GM23338 (cell line): ENCODE measurements around the gene NUDT21. TPM values are rescaled to one million over a fixed set of nuclear protein-coding genes. Genes with fewer than 3 reads are reported as not detected.

Source experiments
- ATAC-seq: fragments of 200-7000 bp; cut with Tn5 transposase; 3 replicates; pipeline ENCODE4 v1.9.1; 2020
- DNase-seq: peaks from one replicate; pipeline ENCODE4 v3.0.0-alpha.2; 2015; ENCODE audit warnings: low spot score
- H2AFZ ChIP-seq: fragments of 200-600 bp; sonication (generic); 2 replicates; pipeline ENCODE4 v1.8.0; 2016; ENCODE audit warnings: antibody characterized with exemption, mild to moderate bottlenecking, moderate library complexity
- H3F3A ChIP-seq: fragments of 200-600 bp; sonication (generic); replicated peaks from 2 replicates; pipeline ENCODE4 v1.8.0; 2017; ENCODE audit warnings: antibody characterized with exemption, mixed run types, low read depth
- H3K27ac ChIP-seq: fragments of 200-600 bp; sonication (generic); 2 replicates; pipeline ENCODE4 v1.6.1; 2016; ENCODE audit warnings: low read depth
- H3K27me3 ChIP-seq: fragments of 200-600 bp; sonication (generic); 2 replicates; pipeline ENCODE4 v1.8.0; 2016; ENCODE audit warnings: mild to moderate bottlenecking, mixed run types, moderate library complexity; ENCODE audit not compliant: insufficient read depth
- H3K36me3 ChIP-seq: fragments of 200-600 bp; sonication (generic); 2 replicates; pipeline ENCODE4 v1.8.0; 2016; ENCODE audit warnings: mild to moderate bottlenecking; ENCODE audit not compliant: insufficient read depth
- H3K4me1 ChIP-seq: fragments of 200-600 bp; sonication (generic); 2 replicates; pipeline ENCODE4 v1.8.0; 2016; ENCODE audit warnings: mild to moderate bottlenecking, moderate library complexity; ENCODE audit not compliant: insufficient read depth
- H3K4me2 ChIP-seq: fragments of 200-600 bp; sonication (generic); 2 replicates; pipeline ENCODE4 v1.7.1; 2017; ENCODE audit warnings: mixed run types
- H3K4me3 ChIP-seq: fragments of 200-600 bp; sonication (generic); 2 replicates; pipeline ENCODE4 v1.6.1; 2016; ENCODE audit warnings: mixed run types
- H3K79me2 ChIP-seq: fragments of 200-600 bp; sonication (generic); replicated peaks from 2 replicates; pipeline ENCODE4 v1.8.0; 2017; ENCODE audit warnings: mild to moderate bottlenecking; ENCODE audit not compliant: insufficient read depth
- H3K9me2 ChIP-seq: fragments of 200-600 bp; sonication (generic); 2 replicates; pipeline ENCODE4 v1.8.0; 2017; ENCODE audit not compliant: insufficient read depth
- H4K20me1 ChIP-seq: fragments of 200-600 bp; sonication (generic); replicated peaks from 2 replicates; pipeline ENCODE4 v1.8.0; 2017; ENCODE audit warnings: mild to moderate bottlenecking; ENCODE audit not compliant: insufficient read depth
- H3K27ac Mint-ChIP-seq: 2 replicates; pipeline ENCODE4 v1.8.0; 2020; ENCODE audit warnings: inconsistent platforms, mild to moderate bottlenecking, moderate library complexity, mixed read lengths
- H3K27me3 Mint-ChIP-seq: 3 replicates; pipeline ENCODE4 v1.8.0; 2022; ENCODE audit warnings: low read depth, mild to moderate bottlenecking, moderate library complexity, mixed read lengths, inconsistent platforms; ENCODE audit not compliant: insufficient read depth, poor library complexity
- H3K36me3 Mint-ChIP-seq: 3 replicates; pipeline ENCODE4 v1.8.0; 2021; ENCODE audit warnings: low read depth, mild to moderate bottlenecking, inconsistent platforms, moderate library complexity, mixed read lengths
- H3K4me1 Mint-ChIP-seq: 3 replicates; pipeline ENCODE4 v1.8.0; 2020; ENCODE audit warnings: mild to moderate bottlenecking, inconsistent platforms, mixed read lengths
- H3K4me3 Mint-ChIP-seq: 3 replicates; pipeline ENCODE4 v1.8.0; 2021; ENCODE audit warnings: moderate library complexity, mild to moderate bottlenecking, inconsistent platforms, mixed read lengths
- H3K9me3 Mint-ChIP-seq: 3 replicates; pipeline ENCODE4 v1.8.0; 2020; ENCODE audit warnings: moderate library complexity, mild to moderate bottlenecking, inconsistent platforms, mixed read lengths
- CREB1 ChIP-seq: fragments of 250-450 bp; sonication (Bioruptor Pico); IDR thresholded peaks from 2 replicates; pipeline ENCODE4 v1.5.0; 2020; ENCODE audit warnings: low read depth, mild to moderate bottlenecking, moderate library complexity
- EZH2 ChIP-seq: fragments of 200-600 bp; sonication (generic); IDR thresholded peaks from one replicate; pipeline ENCODE4 v1.8.0; 2017; ENCODE audit warnings: antibody characterized with exemption, mild to moderate bottlenecking, low read depth; ENCODE audit not compliant: unreplicated experiment
- NANOG ChIP-seq: IDR thresholded peaks from 2 replicates; pipeline ENCODE4 v1.6.1; 2016; ENCODE audit warnings: antibody characterized with exemption, borderline replicate concordance
- POLR2AphosphoS5 ChIP-seq: IDR thresholded peaks from 2 replicates; pipeline ENCODE4 v1.6.1; 2016; ENCODE audit warnings: antibody characterized with exemption, low read depth
- STAT1 ChIP-seq: IDR thresholded peaks from one replicate; pipeline ENCODE4 v1.6.1; 2016; ENCODE audit warnings: antibody characterized with exemption; ENCODE audit not compliant: unreplicated experiment
- ZNF114 ChIP-seq: fragments of 250-450 bp; sonication (Bioruptor Pico); IDR thresholded peaks from 2 replicates; pipeline ENCODE4 v1.5.0; 2020; ENCODE audit warnings: mild to moderate bottlenecking, moderate library complexity
- polyA plus RNA-seq: library from polyadenylated mRNA; unstranded; fragments of >200 nt; fragmentation: Nextera tagmentation; extraction: Ambion mirVana; gene quantifications from 2 replicates; pipeline ENCODE4 v1.2.1, GENCODE V29; 2016
- total RNA-seq: library from RNA; depleted of rRNA; stranded (reverse); fragments of >200 nt; shearing (Covaris generic); gene quantifications from 2 replicates; pipeline ENCODE4 v1.2.3, GENCODE V29; 2014
- TF ChIP-seq, protein P1 (sequence below): IDR thresholded peaks from 2 replicates; pipeline ENCODE4 v1.6.1; 2016; ENCODE audit warnings: antibody characterized with exemption
- TF ChIP-seq, protein P2 (sequence below): IDR thresholded peaks from one replicate; pipeline ENCODE4 v1.6.1; 2018; ENCODE audit warnings: antibody characterized with exemption; ENCODE audit not compliant: unreplicated experiment
- TF ChIP-seq, protein P3 (sequence below): fragments of 250-450 bp; sonication (Bioruptor Pico); IDR thresholded peaks from 2 replicates; pipeline ENCODE4 v1.5.0; 2020; ENCODE audit warnings: mild to moderate bottlenecking, moderate library complexity

NUDT21 gene
- total and polyA plus RNA-seq, 2 experiments from 2014 or later, result 83.4 to 132 TPM

DNA sequence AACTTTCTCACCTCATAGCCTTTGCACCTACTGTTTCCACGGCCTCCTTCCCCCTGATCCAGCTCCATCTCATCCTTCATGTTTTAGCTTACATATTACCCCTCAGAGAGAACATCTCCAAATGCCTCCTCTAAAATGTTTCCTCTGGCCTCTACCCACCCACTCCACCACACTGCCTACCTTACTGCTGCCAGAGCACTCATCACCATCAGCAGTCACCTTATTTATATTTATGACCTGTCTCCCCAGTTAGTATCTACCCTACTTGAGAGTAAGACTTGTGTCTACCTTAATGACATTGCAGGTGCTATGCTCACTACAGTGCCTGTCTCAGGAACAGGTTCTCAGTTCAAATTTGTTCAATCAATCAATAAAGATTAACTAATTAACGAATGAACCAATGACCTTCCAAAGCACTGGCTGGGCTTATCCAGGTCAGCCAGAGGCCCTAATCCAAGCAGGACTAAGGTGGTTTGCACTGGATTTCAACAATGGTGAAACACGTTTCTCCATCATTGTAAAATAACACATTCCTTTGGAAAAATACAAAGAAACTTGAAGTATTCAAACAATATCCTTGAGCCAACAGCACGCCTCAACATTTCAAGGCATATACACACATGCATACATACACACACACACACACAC lies 66.9 kb downstream of the NUDT21 start:
- peaks cover 27% of the 10 kb centered on the region for H3K9me3 Mint-ChIP-seq
- DNase-seq, result no peak
- no peak overlapping the region for H3K4me2 ChIP-seq
- H3K4me3 Mint-ChIP-seq, result no peak overlapping the region
- H3K27ac ChIP-seq, result no peak overlapping the region
- H3K27ac Mint-ChIP-seq, result no peak overlapping the region
- H3K9me2 ChIP-seq, result 0 out of 2 replicates have a peak, but pooled peaks cover 3% of the 10 kb centered on the region
- H4K20me1 ChIP-seq, result no peaks in the 10 kb centered on the region
- H3K27me3 Mint-ChIP-seq, result no peaks in the 10 kb centered on the region
- H3K36me3 Mint-ChIP-seq, result peaks cover 63% of the 10 kb centered on the region
- H2AFZ ChIP-seq, result no peak overlapping the region
- no peaks in the 10 kb centered on the region for H3K4me1 ChIP-seq
- H3K4me3 ChIP-seq, result no peak overlapping the region
- no peaks in the 10 kb centered on the region for H3K79me2 ChIP-seq
- no peaks in the 10 kb centered on the region for H3K27me3 ChIP-seq
- no peaks in the 10 kb centered on the region for H3F3A ChIP-seq
- ATAC-seq, result no peak
- no peaks in the 10 kb centered on the region for H3K4me1 Mint-ChIP-seq
- H3K36me3 ChIP-seq, result peaks cover 21% of the 10 kb centered on the region
- TF ChIP-seq NANOG (no peak), EZH2 (no peak), ZNF114 (CRISPR knock-in tag) (no peak), CREB1 (CRISPR knock-in tag) (no peak), STAT1 (no peak)
- TF ChIP-seq, protein P1, sequence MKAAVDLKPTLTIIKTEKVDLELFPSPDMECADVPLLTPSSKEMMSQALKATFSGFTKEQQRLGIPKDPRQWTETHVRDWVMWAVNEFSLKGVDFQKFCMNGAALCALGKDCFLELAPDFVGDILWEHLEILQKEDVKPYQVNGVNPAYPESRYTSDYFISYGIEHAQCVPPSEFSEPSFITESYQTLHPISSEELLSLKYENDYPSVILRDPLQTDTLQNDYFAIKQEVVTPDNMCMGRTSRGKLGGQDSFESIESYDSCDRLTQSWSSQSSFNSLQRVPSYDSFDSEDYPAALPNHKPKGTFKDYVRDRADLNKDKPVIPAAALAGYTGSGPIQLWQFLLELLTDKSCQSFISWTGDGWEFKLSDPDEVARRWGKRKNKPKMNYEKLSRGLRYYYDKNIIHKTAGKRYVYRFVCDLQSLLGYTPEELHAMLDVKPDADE, result no peak

DNA sequence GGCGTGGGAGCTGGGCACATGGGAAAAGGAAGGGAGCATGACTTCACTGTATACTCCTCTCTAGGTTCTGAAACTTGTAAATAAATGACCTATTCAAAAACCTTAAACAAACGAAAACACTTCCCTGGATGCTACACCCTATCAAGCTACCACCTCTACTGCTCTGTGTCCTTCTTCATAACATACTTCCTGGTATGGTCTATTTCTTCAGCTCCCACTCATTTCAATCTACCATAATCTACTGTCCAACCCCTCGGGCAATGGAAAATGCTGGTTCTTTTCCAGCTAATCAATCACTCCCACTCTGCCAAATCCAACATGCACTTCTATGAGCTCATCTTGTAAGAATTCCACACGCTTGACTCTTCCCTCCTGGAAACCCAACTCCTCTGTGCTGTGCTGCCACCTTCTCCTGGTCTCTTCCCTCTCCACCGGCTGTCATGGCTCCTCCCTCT lies 68.2 kb downstream of the NUDT21 start:
- Histone ChIP-seq H3K27ac (no peak overlapping the region), H3K79me2 (no peaks in the 10 kb centered on the region), H3K4me2 (no peak overlapping the region), H3K36me3 (peaks cover 17% of the 10 kb centered on the region), H3K4me1 (no peaks in the 10 kb centered on the region), H3K27me3 (no peaks in the 10 kb centered on the region), H4K20me1 (no peaks in the 10 kb centered on the region), H3K4me3 (no peak overlapping the region), H3F3A (no peaks in the 10 kb centered on the region), H3K9me2 (0 out of 2 replicates have a peak, but pooled peaks cover 3% of the 10 kb centered on the region), H2AFZ (no peak overlapping the region)
- Mint-ChIP-seq H3K36me3 (peaks cover 71% of the 10 kb centered on the region), H3K27ac (no peak overlapping the region), H3K27me3 (no peaks in the 10 kb centered on the region), H3K4me1 (no peaks in the 10 kb centered on the region), H3K9me3 (peaks cover 33% of the 10 kb centered on the region), H3K4me3 (no peak overlapping the region)
- DNase-seq, result no peak
- no peak for ATAC-seq
- TF ChIP-seq NANOG, result no peak
- TF ChIP-seq, protein P2, sequence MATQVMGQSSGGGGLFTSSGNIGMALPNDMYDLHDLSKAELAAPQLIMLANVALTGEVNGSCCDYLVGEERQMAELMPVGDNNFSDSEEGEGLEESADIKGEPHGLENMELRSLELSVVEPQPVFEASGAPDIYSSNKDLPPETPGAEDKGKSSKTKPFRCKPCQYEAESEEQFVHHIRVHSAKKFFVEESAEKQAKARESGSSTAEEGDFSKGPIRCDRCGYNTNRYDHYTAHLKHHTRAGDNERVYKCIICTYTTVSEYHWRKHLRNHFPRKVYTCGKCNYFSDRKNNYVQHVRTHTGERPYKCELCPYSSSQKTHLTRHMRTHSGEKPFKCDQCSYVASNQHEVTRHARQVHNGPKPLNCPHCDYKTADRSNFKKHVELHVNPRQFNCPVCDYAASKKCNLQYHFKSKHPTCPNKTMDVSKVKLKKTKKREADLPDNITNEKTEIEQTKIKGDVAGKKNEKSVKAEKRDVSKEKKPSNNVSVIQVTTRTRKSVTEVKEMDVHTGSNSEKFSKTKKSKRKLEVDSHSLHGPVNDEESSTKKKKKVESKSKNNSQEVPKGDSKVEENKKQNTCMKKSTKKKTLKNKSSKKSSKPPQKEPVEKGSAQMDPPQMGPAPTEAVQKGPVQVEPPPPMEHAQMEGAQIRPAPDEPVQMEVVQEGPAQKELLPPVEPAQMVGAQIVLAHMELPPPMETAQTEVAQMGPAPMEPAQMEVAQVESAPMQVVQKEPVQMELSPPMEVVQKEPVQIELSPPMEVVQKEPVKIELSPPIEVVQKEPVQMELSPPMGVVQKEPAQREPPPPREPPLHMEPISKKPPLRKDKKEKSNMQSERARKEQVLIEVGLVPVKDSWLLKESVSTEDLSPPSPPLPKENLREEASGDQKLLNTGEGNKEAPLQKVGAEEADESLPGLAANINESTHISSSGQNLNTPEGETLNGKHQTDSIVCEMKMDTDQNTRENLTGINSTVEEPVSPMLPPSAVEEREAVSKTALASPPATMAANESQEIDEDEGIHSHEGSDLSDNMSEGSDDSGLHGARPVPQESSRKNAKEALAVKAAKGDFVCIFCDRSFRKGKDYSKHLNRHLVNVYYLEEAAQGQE, result no peak
- TF ChIP-seq, protein P3, sequence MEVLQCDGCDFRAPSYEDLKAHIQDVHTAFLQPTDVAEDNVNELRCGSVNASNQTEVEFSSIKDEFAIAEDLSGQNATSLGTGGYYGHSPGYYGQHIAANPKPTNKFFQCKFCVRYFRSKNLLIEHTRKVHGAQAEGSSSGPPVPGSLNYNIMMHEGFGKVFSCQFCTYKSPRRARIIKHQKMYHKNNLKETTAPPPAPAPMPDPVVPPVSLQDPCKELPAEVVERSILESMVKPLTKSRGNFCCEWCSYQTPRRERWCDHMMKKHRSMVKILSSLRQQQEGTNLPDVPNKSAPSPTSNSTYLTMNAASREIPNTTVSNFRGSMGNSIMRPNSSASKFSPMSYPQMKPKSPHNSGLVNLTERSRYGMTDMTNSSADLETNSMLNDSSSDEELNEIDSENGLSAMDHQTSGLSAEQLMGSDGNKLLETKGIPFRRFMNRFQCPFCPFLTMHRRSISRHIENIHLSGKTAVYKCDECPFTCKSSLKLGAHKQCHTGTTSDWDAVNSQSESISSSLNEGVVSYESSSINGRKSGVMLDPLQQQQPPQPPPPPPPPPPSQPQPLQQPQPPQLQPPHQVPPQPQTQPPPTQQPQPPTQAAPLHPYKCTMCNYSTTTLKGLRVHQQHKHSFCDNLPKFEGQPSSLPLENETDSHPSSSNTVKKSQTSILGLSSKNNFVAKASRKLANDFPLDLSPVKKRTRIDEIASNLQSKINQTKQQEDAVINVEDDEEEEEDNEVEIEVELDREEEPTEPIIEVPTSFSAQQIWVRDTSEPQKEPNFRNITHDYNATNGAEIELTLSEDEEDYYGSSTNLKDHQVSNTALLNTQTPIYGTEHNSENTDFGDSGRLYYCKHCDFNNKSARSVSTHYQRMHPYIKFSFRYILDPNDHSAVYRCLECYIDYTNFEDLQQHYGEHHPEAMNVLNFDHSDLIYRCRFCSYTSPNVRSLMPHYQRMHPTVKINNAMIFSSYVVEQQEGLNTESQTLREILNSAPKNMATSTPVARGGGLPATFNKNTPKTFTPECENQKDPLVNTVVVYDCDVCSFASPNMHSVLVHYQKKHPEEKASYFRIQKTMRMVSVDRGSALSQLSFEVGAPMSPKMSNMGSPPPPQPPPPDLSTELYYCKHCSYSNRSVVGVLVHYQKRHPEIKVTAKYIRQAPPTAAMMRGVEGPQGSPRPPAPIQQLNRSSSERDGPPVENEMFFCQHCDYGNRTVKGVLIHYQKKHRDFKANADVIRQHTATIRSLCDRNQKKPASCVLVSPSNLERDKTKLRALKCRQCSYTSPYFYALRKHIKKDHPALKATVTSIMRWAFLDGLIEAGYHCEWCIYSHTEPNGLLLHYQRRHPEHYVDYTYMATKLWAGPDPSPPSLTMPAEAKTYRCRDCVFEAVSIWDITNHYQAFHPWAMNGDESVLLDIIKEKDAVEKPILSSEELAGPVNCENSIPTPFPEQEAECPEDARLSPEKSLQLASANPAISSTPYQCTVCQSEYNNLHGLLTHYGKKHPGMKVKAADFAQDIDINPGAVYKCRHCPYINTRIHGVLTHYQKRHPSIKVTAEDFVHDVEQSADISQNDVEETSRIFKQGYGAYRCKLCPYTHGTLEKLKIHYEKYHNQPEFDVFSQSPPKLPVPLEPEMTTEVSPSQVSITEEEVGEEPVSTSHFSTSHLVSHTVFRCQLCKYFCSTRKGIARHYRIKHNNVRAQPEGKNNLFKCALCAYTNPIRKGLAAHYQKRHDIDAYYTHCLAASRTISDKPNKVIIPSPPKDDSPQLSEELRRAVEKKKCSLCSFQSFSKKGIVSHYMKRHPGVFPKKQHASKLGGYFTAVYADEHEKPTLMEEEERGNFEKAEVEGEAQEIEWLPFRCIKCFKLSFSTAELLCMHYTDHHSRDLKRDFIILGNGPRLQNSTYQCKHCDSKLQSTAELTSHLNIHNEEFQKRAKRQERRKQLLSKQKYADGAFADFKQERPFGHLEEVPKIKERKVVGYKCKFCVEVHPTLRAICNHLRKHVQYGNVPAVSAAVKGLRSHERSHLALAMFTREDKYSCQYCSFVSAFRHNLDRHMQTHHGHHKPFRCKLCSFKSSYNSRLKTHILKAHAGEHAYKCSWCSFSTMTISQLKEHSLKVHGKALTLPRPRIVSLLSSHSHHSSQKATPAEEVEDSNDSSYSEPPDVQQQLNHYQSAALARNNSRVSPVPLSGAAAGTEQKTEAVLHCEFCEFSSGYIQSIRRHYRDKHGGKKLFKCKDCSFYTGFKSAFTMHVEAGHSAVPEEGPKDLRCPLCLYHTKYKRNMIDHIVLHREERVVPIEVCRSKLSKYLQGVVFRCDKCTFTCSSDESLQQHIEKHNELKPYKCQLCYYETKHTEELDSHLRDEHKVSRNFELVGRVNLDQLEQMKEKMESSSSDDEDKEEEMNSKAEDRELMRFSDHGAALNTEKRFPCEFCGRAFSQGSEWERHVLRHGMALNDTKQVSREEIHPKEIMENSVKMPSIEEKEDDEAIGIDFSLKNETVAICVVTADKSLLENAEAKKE, result no peak
- TF ChIP-seq EZH2, result no peak
- TF ChIP-seq POLR2AphosphoS5, result no peak
- no peak for TF ChIP-seq CREB1 (CRISPR knock-in tag)
